ENCODE measurements around the gene CIZ1. TPM values are rescaled to one million over a fixed set of nuclear protein-coding genes. Genes with fewer than 3 reads are reported as not detected.
A peak's percentile ranks its signal among the peaks of the same experiment; 100 is the strongest.

Gene CIZ1
- total RNA-seq, 2 donors from 2014 or later = 55.2 to 94.0 TPM

GRCh38 chr9:128222026-128222425 is 30.7 kb upstream of the CIZ1 start:
- Histone ChIP-seq H3K9me3 (no peaks in the 10 kb centered on the region), H3K36me3 (no peaks in the 10 kb centered on the region), H3K4me3 (no peak overlapping the region), H3K4me1 (replicated peaks) (no peaks in the 10 kb centered on the region), H3K27me3 (replicated peaks; ENCODE audit: insufficient read depth) (no peaks in the 10 kb centered on the region), H3K27ac (no peak overlapping the region)
- 91% methylated on average over 10 of the region's 10 CpGs for WGBS
- no peak for DNase-seq (ENCODE audit: low spot score)
- intact Hi-C loops (cut with DNase I) = no loop called here
- TF ChIP-seq CTCF (IDR thresholded peaks at IDR 0.05) (no peak), POLR2A (IDR thresholded peaks at IDR 0.05) (no peak), POLR2AphosphoS5 (IDR thresholded peaks at IDR 0.05) (no peak)

GRCh38 chr9:128219831-128220230 is 28.5 kb upstream of the CIZ1 start:
- no peaks in the 10 kb centered on the region for H3K4me1 ChIP-seq (replicated peaks)
- H3K9me3 ChIP-seq = no peaks in the 10 kb centered on the region
- no peak overlapping the region for H3K27ac ChIP-seq
- TF ChIP-seq POLR2AphosphoS5 (IDR thresholded peaks at IDR 0.05) (no peak), CTCF (IDR thresholded peaks at IDR 0.05) (no peak)
- no peak for DNase-seq (ENCODE audit: low spot score)
- intact Hi-C loops (cut with DNase I) = no loop called here
- 74% methylated on average over 9 of the region's 9 CpGs for WGBS
- no peaks in the 10 kb centered on the region for H3K36me3 ChIP-seq
- no peaks in the 10 kb centered on the region for H3K27me3 ChIP-seq (replicated peaks; ENCODE audit: insufficient read depth)
- H3K4me3 ChIP-seq = no peak overlapping the region

GRCh38 chr9:128218518-128219389 is 27.4 kb upstream of the CIZ1 start:
- peak; percentile 93 for DNase-seq (ENCODE audit: low spot score)
- Histone ChIP-seq H3K36me3 (no peaks in the 10 kb centered on the region), H3K4me3 (peak overlapping the region; percentile 18 to 24), H3K9me3 (no peaks in the 10 kb centered on the region), H3K27ac (peak overlapping the region in 1 of 2 donors; percentile 20), H3K4me1 (replicated peaks) (no peaks in the 10 kb centered on the region), H3K27me3 (replicated peaks; ENCODE audit: insufficient read depth) (no peaks in the 10 kb centered on the region)
- 31% methylated on average over 47 of the region's 47 CpGs for WGBS
- peak; percentile 88 for TF ChIP-seq POLR2AphosphoS5 (IDR thresholded peaks at IDR 0.05)
- no peak for TF ChIP-seq POLR2A (IDR thresholded peaks at IDR 0.05)
- peak in 1 of 4 experiments; percentile 14 for TF ChIP-seq CTCF (IDR thresholded peaks at IDR 0.05)
- intact Hi-C loops (cut with DNase I) = no loop called here

GRCh38 chr9:128218172-128218517 is 26.8 kb upstream of the CIZ1 start:
- Histone ChIP-seq H3K4me3 (peak overlapping the region; percentile 18 to 24), H3K27me3 (replicated peaks; ENCODE audit: insufficient read depth) (no peaks in the 10 kb centered on the region), H3K36me3 (no peaks in the 10 kb centered on the region), H3K4me1 (replicated peaks) (no peaks in the 10 kb centered on the region), H3K9me3 (no peaks in the 10 kb centered on the region), H3K27ac (no peak overlapping the region)
- 53% methylated on average over 11 of the region's 11 CpGs for WGBS
- TF ChIP-seq POLR2AphosphoS5 (IDR thresholded peaks at IDR 0.05) (no peak), POLR2A (IDR thresholded peaks at IDR 0.05) (no peak), CTCF (IDR thresholded peaks at IDR 0.05) (no peak)
- intact Hi-C loops (cut with DNase I) = no loop called here
- no peak for DNase-seq (ENCODE audit: low spot score)
